DND-41 (cell line): ENCODE data around the gene ATPAF2.

Experiments
- ATAC-seq: fragments of 200-7000 bp; cut with Tn5 transposase; 3 replicates; pipeline ENCODE4 v1.9.1; 2021; ENCODE audit warnings: low read depth; ENCODE audit not compliant: insufficient read depth
- DNase-seq: peaks from one replicate; pipeline ENCODE4 v3.0.0-alpha.2; 2020
- H2AFZ ChIP-seq: 2 replicates; pipeline ENCODE4 v1.6.0; 2012; ENCODE audit warnings: low read depth, low read length
- H3K27ac ChIP-seq: 2 replicates; pipeline ENCODE4 v1.5.1; 2012; ENCODE audit warnings: low read length, inconsistent platforms
- H3K27me3 ChIP-seq: fragments of 200-600 bp; sonication (generic); 2 replicates; pipeline ENCODE4 v1.6.0; 2012; ENCODE audit warnings: low read length, mild to moderate bottlenecking, inconsistent platforms; ENCODE audit not compliant: insufficient read depth, poor library complexity
- H3K36me3 ChIP-seq: 2 replicates; pipeline ENCODE4 v1.5.1; 2012; ENCODE audit warnings: low read length, inconsistent platforms; ENCODE audit not compliant: insufficient read depth
- H3K4me1 ChIP-seq: 2 replicates; pipeline ENCODE4 v1.5.1; 2012; ENCODE audit warnings: mild to moderate bottlenecking, low read length; ENCODE audit not compliant: insufficient read depth
- H3K4me2 ChIP-seq: 2 replicates; pipeline ENCODE4 v1.6.0; 2012; ENCODE audit warnings: mild to moderate bottlenecking, moderate library complexity, low read length, inconsistent platforms; ENCODE audit not compliant: insufficient read depth
- H3K4me3 ChIP-seq, 2 experiments: fragments of 200-600 bp in 1 of 2; shearing (Covaris generic) in 1 of 2; 2 replicates each; pipeline ENCODE4 v1.5.1; 2012 to 2016; ENCODE audit warnings: inconsistent platforms in 2 of 2, low read length in 2 of 2, mild to moderate bottlenecking in 2 of 2, low read depth in 1 of 2, moderate library complexity in 1 of 2
- H3K79me2 ChIP-seq: 2 replicates; pipeline ENCODE4 v1.6.0; 2012; ENCODE audit warnings: low read length, inconsistent platforms; ENCODE audit not compliant: insufficient read depth
- H3K9ac ChIP-seq: 2 replicates; pipeline ENCODE4 v1.6.0; 2012; ENCODE audit warnings: low read depth, mild to moderate bottlenecking, inconsistent platforms, low read length, moderate library complexity
- H3K9me3 ChIP-seq: 2 replicates; pipeline ENCODE4 v1.5.1; 2012; ENCODE audit warnings: low read length, moderate library complexity, mild to moderate bottlenecking, inconsistent platforms; ENCODE audit not compliant: insufficient read depth, severe bottlenecking
- H4K20me1 ChIP-seq: 2 replicates; pipeline ENCODE4 v1.6.0; 2012; ENCODE audit warnings: low read length; ENCODE audit not compliant: insufficient read depth
- CTCF ChIP-seq: IDR thresholded peaks from 2 replicates; pipeline ENCODE4 v1.5.1; 2012; ENCODE audit warnings: borderline replicate concordance, low read length, moderate library complexity, mild to moderate bottlenecking; ENCODE audit not compliant: poor library complexity, severe bottlenecking; ENCODE audit errors: extremely low read depth
- EZH2 ChIP-seq: IDR thresholded peaks from 3 replicates; pipeline ENCODE4 v1.6.1; 2012; ENCODE audit warnings: borderline replicate concordance, low read depth, mild to moderate bottlenecking, moderate library complexity, low read length, inconsistent platforms; ENCODE audit not compliant: severe bottlenecking

The ATPAF2 gene

GRCh38 chr17:17987901-17988300 is 51.1 kb downstream of the ATPAF2 start:
- Histone ChIP-seq H3K27ac (no peak overlapping the region), H3K9me3 (no peaks in the 10 kb centered on the region), H2AFZ (no peak overlapping the region), H3K4me2 (no peak overlapping the region), H4K20me1 (no peaks in the 10 kb centered on the region), H3K27me3 (no peaks in the 10 kb centered on the region), H3K9ac (no peak overlapping the region), H3K36me3 (no peaks in the 10 kb centered on the region), H3K79me2 (no peaks in the 10 kb centered on the region), H3K4me1 (no peaks in the 10 kb centered on the region), H3K4me3 (no peak overlapping the region)
- no peak for ATAC-seq
- DNase-seq: no peak
- TF ChIP-seq CTCF: no peak
- TF ChIP-seq EZH2: no peak

- Histone ChIP-seq H3K4me3 (no peak overlapping the region), H4K20me1 (no peaks in the 10 kb centered on the region), H3K36me3 (no peaks in the 10 kb centered on the region), H3K9ac (no peak overlapping the region), H3K4me1 (no peaks in the 10 kb centered on the region), H2AFZ (no peak overlapping the region), H3K4me2 (no peak overlapping the region), H3K79me2 (no peaks in the 10 kb centered on the region), H3K27ac (no peak overlapping the region), H3K27me3 (no peaks in the 10 kb centered on the region), H3K9me3 (no peaks in the 10 kb centered on the region)
- DNase-seq: no peak
- TF ChIP-seq EZH2 (no peak), CTCF (no peak)
- no peak for ATAC-seq
Measured at GRCh38 chr17:17987187-17987896, 51.6 kb downstream of the ATPAF2 start.

- no peaks in the 10 kb centered on the region for H4K20me1 ChIP-seq
- H3K36me3 ChIP-seq: no peaks in the 10 kb centered on the region
- H3K9me3 ChIP-seq: no peaks in the 10 kb centered on the region
- H3K4me3 ChIP-seq: no peak overlapping the region
- no peaks in the 10 kb centered on the region for H3K4me1 ChIP-seq
- no peak overlapping the region for H3K9ac ChIP-seq
- no peaks in the 10 kb centered on the region for H3K79me2 ChIP-seq
- no peak overlapping the region for H2AFZ ChIP-seq
- no peak for TF ChIP-seq EZH2
- TF ChIP-seq CTCF: peak; percentile 53
- ATAC-seq (peak; percentile 56; the same call in 1 of the 3 replicates), DNase-seq (peak; percentile 21)
- no peaks in the 10 kb centered on the region for H3K27me3 ChIP-seq
- no peak overlapping the region for H3K27ac ChIP-seq
- H3K4me2 ChIP-seq: no peak overlapping the region
Measured at GRCh38 chr17:17985555-17985954, 53.4 kb downstream of the ATPAF2 start.
